IPS-18a (cell line): ENCODE measurements around the gene GIMAP7.
"Not testable (repeated sequence)": the region's sequence is repeated elsewhere in the genome, so short reads cannot be mapped to it uniquely, and the experiment has no call there.

Experiments used
- H3K27ac ChIP-seq: one replicate; pipeline ENCODE4 v1.5.1; 2013; ENCODE audit warnings: low read length
- H3K27me3 ChIP-seq: one replicate; pipeline ENCODE4 v1.6.1; 2013; ENCODE audit warnings: mild to moderate bottlenecking, low read length; ENCODE audit not compliant: control insufficient read depth, insufficient read depth
- H3K36me3 ChIP-seq: one replicate; pipeline ENCODE4 v1.6.1; 2013; ENCODE audit warnings: low read depth, low read length; ENCODE audit not compliant: control insufficient read depth
- H3K4me1 ChIP-seq: one replicate; pipeline ENCODE4 v1.6.1; 2013; ENCODE audit warnings: low read depth, low read length; ENCODE audit not compliant: control insufficient read depth
- H3K4me3 ChIP-seq: one replicate; pipeline ENCODE4 v1.5.1; 2013; ENCODE audit warnings: low read length
- H3K9ac ChIP-seq: one replicate; pipeline ENCODE4 v1.6.1; 2013; ENCODE audit warnings: mild to moderate bottlenecking, low read length, moderate library complexity
- H3K9me3 ChIP-seq: one replicate; pipeline ENCODE4 v1.6.1; 2013; ENCODE audit warnings: low read depth, low read length; ENCODE audit not compliant: control insufficient read depth

Gene GIMAP7

DNA sequence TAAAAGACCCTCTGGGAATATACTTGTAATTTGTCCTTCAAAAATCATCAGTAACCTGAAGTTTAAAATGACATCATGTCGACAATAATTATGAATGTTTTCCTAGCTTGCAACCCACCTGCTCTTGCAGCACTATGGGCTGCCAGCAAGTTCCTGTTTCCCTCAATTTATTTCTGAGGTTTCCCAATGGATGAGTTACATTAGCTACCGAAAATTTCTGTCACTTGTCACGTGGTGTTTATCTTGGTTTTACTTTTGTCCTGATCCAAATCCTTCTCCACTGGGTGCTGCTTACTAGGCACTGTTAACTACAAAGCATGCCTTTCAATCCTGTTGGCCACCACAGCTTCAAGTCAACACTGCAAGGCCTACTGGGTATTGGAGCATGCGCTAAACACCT lies 32.8 kb upstream of the GIMAP7 start:
- no peak overlapping the region for H3K4me3 ChIP-seq
- H3K4me1 ChIP-seq = no peaks in the 10 kb centered on the region
- H3K27me3 ChIP-seq = no peaks in the 10 kb centered on the region
- no peak overlapping the region for H3K9ac ChIP-seq
- no peak overlapping the region for H3K27ac ChIP-seq
- no peaks in the 10 kb centered on the region for H3K9me3 ChIP-seq
- no peaks in the 10 kb centered on the region for H3K36me3 ChIP-seq

DNA sequence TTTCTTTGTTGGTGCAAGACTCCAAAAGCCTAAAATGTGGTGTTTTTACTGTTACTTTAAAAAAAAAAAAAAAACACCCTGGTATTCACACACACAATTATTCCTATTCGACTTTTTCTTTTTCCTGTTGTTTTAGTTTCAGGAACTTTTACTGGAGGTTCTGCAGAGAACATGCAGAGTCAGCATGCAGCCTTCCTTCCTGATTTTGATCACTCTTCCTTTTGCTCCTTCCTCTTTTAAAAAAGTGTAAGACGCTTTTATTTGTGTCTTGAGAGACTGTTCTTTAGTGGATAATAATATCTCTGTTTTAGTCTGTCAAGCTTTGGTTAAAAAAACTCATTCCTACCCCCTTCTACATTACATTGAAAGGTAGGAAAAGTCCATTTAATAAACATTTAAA lies 31.2 kb upstream of the GIMAP7 start:
- H3K4me3 ChIP-seq, H3K9me3 ChIP-seq: not testable (repeated sequence)

DNA sequence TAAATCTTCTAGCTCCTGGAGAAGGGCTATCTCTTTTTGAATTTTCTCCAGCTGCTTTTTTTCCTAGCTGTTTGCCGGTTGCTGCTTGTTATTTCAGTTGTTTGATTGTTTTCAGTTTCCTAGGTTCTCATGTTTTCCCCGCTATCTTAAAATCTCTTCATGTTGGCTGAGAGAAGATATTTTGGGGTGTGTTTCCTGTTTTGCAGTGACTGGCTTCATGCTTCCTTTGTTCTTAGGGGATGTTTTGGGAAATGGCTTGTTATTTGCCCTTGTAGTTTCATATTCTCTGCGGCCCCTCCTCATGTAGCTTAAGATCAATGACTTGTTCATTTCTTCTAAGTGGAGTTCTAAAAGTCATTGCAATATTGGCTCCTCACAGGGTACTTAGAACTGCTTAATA lies 30.6 kb upstream of the GIMAP7 start:
- not testable (repeated sequence) for H3K9me3 ChIP-seq, H3K9ac ChIP-seq, H3K4me1 ChIP-seq, H3K36me3 ChIP-seq, H3K27ac ChIP-seq, H3K4me3 ChIP-seq, H3K27me3 ChIP-seq

More for the DNA sequence above, 31.2 kb upstream of the GIMAP7 start:
- H3K27ac ChIP-seq, H3K27me3 ChIP-seq, H3K36me3 ChIP-seq, H3K9ac ChIP-seq, H3K4me1 ChIP-seq: not testable (repeated sequence)

DNA sequence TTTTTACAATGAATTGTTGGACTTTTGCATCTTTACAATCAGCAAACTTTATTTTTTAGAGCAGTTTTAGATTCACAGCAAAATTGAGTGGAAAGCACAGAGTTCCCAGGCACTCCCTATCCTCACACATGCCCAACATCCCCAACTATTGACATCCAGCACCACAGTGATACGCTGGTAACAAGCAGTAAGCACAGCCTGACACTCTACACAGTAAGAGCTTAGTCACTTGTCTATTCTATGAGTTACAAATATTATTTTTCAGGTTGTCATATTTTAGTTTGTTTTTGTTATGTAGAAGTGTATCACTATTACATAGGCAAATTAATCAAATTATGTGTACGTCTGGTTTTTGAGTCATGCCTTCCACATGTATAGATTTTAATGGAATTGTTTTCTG lies 27.0 kb upstream of the GIMAP7 start:
- Histone ChIP-seq H3K9ac (no peak overlapping the region), H3K4me3 (no peak overlapping the region), H3K9me3 (no peaks in the 10 kb centered on the region), H3K27ac (no peak overlapping the region), H3K27me3 (no peaks in the 10 kb centered on the region), H3K4me1 (no peaks in the 10 kb centered on the region), H3K36me3 (no peaks in the 10 kb centered on the region)

DNA sequence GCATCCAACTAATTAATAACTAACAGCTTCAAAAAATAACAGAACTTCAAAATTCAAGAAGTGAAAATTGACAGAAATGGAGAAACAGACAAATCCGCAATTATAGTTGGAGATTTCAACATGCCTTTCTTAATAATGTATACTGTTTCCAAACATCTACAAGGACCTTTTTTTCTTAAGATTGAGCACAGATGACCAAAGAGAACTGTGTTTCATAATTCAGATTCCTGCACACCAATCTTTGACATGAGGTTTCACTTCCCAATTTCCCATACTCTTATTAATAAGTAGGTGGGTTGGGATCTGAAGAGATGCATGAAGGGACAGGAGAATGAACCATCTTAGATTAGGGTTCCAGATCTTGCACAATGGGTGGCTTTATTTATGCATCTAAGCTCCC lies 24.9 kb upstream of the GIMAP7 start:
- Histone ChIP-seq H3K9me3 (no peaks in the 10 kb centered on the region), H3K27ac (no peak overlapping the region), H3K27me3 (no peaks in the 10 kb centered on the region), H3K9ac (no peak overlapping the region), H3K36me3 (no peaks in the 10 kb centered on the region), H3K4me3 (no peak overlapping the region), H3K4me1 (no peaks in the 10 kb centered on the region)

DNA sequence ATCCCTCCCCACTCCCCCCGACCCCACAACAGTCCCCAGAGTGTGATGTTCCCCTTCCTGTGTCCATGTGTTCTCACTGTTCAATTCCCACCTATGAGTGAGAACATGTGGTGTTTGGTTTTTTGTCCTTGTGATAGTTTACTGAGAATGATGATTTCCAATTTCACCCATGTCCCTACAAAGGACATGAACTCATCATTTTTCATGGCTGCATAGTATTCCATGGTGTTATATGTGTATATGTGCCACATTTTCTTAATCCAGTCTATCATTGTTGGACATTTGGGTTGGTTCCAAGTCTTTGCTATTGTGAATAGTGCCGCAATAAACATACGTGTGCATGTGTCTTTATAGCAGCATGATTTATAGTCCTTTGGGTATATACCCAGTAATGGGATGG lies 21.2 kb upstream of the GIMAP7 start:
- not testable (repeated sequence) for H3K9ac ChIP-seq, H3K4me1 ChIP-seq, H3K36me3 ChIP-seq, H3K4me3 ChIP-seq, H3K27ac ChIP-seq, H3K9me3 ChIP-seq, H3K27me3 ChIP-seq

DNA sequence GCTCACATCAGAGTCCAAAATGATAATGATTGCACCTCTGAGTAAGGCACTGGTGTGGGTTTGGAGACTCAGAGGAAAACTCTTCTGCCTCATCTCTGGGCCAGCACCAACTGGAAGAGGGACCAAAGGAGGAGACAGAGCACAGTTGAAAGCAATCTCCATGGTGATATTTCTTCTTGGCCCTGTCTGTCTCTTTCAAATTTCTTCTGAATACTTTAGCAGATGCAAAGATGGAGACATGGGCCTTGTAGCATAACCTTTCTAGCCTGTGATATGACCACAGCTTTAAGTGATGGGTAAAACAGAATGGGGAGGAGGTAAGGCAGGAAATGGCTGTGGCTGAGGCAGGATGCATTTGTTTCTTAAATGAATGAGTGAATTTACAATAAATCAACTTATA lies 12.2 kb upstream of the GIMAP7 start:
- Histone ChIP-seq H3K4me1 (no peaks in the 10 kb centered on the region), H3K27me3 (no peaks in the 10 kb centered on the region), H3K9me3 (no peaks in the 10 kb centered on the region), H3K9ac (no peak overlapping the region), H3K27ac (no peak overlapping the region), H3K36me3 (no peaks in the 10 kb centered on the region), H3K4me3 (no peak overlapping the region)

DNA sequence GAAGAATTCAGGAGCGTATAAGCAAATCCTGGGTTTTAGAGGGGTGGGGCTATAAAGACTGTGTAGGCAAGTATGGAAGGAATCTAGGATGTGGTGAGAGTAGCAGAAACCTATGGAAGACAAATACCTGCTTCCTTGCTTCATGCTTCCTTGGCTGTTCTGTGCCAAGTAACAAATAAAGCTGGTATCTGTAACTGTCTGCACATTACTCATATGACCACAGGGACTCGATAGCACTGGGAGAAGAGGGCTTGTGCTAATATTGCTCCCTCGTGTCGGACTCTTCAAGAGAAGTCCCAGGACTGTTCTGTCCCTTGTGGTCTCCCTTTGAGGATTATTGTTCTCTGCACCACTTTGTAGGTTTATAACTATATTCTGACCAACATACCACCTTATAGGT lies 11.5 kb upstream of the GIMAP7 start:
- Histone ChIP-seq H3K4me3 (no peak overlapping the region), H3K36me3 (no peaks in the 10 kb centered on the region), H3K9me3 (no peaks in the 10 kb centered on the region), H3K27me3 (no peaks in the 10 kb centered on the region), H3K9ac (no peak overlapping the region), H3K4me1 (no peaks in the 10 kb centered on the region), H3K27ac (no peak overlapping the region)

DNA sequence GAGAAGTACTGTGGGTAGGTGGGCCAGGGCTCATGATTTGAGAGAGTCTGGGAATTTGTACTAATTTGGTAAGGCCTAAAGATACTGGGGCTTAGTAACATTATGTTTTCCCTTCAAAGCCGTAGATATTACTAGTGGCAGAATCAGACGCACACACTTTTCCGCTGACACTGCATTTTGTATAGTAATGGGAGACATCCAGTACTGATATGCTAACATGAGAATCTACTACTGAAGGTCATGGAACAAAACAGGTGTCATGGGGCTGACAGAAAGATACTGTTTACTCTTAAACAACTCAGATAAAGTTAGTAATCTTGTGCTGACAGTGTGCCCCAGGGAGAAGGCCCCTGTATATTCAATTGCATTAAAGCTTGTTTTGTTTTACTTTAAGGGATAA lies 11.1 kb upstream of the GIMAP7 start:
- Histone ChIP-seq H3K4me1 (no peaks in the 10 kb centered on the region), H3K27me3 (no peaks in the 10 kb centered on the region), H3K27ac (no peak overlapping the region), H3K36me3 (no peaks in the 10 kb centered on the region), H3K9me3 (no peaks in the 10 kb centered on the region), H3K4me3 (no peak overlapping the region), H3K9ac (no peak overlapping the region)

DNA sequence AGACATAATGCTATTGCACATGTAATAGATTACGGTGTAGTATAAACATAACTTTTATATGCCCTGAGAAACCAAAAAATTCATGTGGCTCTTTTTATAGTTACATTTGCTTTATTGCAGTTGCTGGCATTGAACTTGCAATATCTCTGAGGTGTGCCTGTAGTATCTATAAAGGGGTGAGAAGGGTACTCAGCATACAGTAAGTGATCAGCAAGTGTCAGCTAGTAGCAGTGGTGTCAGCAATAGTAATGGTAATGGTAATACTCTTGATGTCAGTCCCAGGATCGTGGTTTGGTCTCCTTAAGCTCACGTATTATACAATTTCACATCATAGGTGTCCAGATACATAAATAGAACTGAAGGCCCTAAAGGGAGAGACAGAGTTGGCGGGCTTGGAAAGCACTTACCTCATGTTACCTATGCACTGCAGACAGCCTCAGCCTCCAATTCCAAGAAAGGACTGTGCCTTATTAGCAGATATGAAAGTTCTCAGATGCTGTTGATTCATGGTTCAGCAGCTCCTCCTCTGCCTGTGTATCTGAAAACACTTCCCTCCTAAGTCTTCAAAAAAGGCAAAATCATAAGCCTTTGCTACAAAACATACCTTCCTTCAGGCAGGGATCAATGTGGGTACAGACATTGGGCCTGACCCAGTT lies 6.6 kb upstream of the GIMAP7 start:
- Histone ChIP-seq H3K27me3 (no peaks in the 10 kb centered on the region), H3K4me1 (no peaks in the 10 kb centered on the region), H3K9me3 (no peaks in the 10 kb centered on the region), H3K27ac (no peak overlapping the region), H3K36me3 (no peaks in the 10 kb centered on the region), H3K9ac (no peak overlapping the region), H3K4me3 (no peak overlapping the region)

DNA sequence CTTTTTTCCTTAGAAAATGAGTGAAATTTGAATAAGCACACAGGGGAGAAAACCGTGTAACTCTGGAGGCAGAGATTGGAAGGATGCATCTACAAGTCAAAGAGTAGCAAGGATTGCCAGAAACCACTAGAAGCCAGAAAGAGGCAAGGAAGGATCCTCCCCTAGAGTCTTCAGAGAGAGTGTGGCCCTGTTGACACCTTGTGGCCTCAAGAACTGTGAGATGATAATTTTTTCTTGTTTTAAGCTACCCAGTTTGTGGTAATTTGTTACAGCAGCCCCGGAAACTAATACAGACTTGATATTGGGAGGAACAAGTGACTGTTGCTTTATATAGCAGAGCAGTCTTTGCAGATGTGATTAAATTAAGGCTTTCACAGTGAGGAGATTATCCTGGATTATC lies 3.6 kb upstream of the GIMAP7 start:
- Histone ChIP-seq H3K9me3 (no peaks in the 10 kb centered on the region), H3K4me1 (no peaks in the 10 kb centered on the region), H3K36me3 (no peaks in the 10 kb centered on the region), H3K4me3 (no peak overlapping the region), H3K27me3 (no peaks in the 10 kb centered on the region), H3K27ac (no peak overlapping the region), H3K9ac (no peak overlapping the region)

DNA sequence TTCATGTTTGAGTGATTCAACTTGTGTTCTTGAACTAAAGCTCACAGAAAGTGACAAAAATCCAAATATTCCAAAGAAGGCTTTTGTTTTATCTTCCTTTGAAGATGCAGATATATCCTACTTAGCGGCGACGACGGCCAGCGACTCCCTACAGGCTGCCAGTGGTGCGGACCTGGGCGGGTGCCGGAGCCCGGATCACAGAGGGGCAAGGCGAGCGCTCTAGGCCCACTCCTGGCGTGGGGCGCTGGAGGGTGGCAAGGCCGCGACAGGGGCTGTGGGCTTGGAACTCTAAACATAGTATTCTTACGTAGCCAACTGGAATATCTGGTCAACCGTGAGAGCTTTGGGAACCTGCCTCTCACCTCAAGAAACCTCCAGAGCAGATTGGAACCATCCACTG lies 914 bp upstream of the GIMAP7 start:
- no peak overlapping the region for H3K4me3 ChIP-seq
- no peaks in the 10 kb centered on the region for H3K27me3 ChIP-seq
- no peaks in the 10 kb centered on the region for H3K36me3 ChIP-seq
- H3K9me3 ChIP-seq = no peaks in the 10 kb centered on the region
- no peak overlapping the region for H3K9ac ChIP-seq
- H3K27ac ChIP-seq = no peak overlapping the region
- H3K4me1 ChIP-seq = no peaks in the 10 kb centered on the region
